Hepatocyte (in vitro differentiated cells): ENCODE results near the gene NUP133.

Experiments
- CTCF ChIP-seq: fragments of 200-600 bp; sonication (generic); IDR thresholded peaks from 2 replicates; pipeline ENCODE4 v1.5.1; 2016; ENCODE audit warnings: antibody characterized with exemption, mild to moderate bottlenecking; ENCODE audit not compliant: poor library complexity
- EZH2 ChIP-seq: fragments of 200-600 bp; sonication (generic); IDR thresholded peaks from 2 replicates; pipeline ENCODE4 v1.6.1; 2016; ENCODE audit warnings: antibody characterized with exemption, mild to moderate bottlenecking, borderline replicate concordance

GRCh38 chr1:229535230-229535629 is 27.1 kb upstream of the NUP133 start:
- no peak for TF ChIP-seq CTCF
- TF ChIP-seq EZH2 = no peak
